Sigmoid colon (tissue), 7 donors: ENCODE measurements around the gene KAZN. TPM values are rescaled to one million over a fixed set of nuclear protein-coding genes. Genes with fewer than 3 reads are reported as not detected.

Experiments
- DNase-seq: peaks from one replicate; pipeline ENCODE4 v3.0.0-alpha.2; 2019
- H3K27ac ChIP-seq, 4 donors: fragments of 200-600 bp; sonication (generic); one replicate each; pipeline ENCODE4 v1.5.1; 2016 to 2019; ENCODE audit warnings: mild to moderate bottlenecking in 1 of 4
- H3K27me3 ChIP-seq, 3 donors: fragments of 200-600 bp; sonication (generic); one replicate each; pipeline ENCODE4 v1.5.1; 2019; ENCODE audit warnings: mild to moderate bottlenecking in 1 of 3
- H3K36me3 ChIP-seq, 4 donors: fragments of 200-600 bp; sonication (generic); one replicate each; pipeline ENCODE4 v1.5.1; 2016 to 2019
- H3K4me1 ChIP-seq, 4 donors: fragments of 200-600 bp; sonication (generic); one replicate each; pipeline ENCODE4 v1.5.1; 2017 to 2019
- H3K4me3 ChIP-seq, 4 donors: fragments of 200-600 bp; sonication (generic); one replicate each; pipeline ENCODE4 v1.5.1; 2017 to 2019; ENCODE audit warnings: mild to moderate bottlenecking in 2 of 4, moderate library complexity in 1 of 4
- H3K9me3 ChIP-seq, 4 donors: fragments of 200-600 bp in 3 of 4; sonication (generic) in 3 of 4; one replicate each; pipeline versions ENCODE4 v1.5.1 to v1.6.1; 2013 to 2019
- CTCF ChIP-seq, 4 experiments: fragments of 450-650 bp in 3 of 4; fragments of 200-600 bp in 1 of 4; IDR thresholded peaks; one replicate each; pipeline ENCODE4 v1.5.1; 2016 to 2019; ENCODE audit warnings: antibody characterized with exemption in 4 of 4, mild to moderate bottlenecking in 3 of 4, moderate library complexity in 2 of 4
- EP300 ChIP-seq, 4 donors: sonication (generic); formaldehyde crosslinking; IDR thresholded peaks; one replicate each; pipeline ENCODE4 v1.6.1; 2017; ENCODE audit warnings: antibody characterized with exemption in 4 of 4
- POLR2A ChIP-seq, 2 donors: fragments of 450-650 bp; IDR thresholded peaks; one replicate each; pipeline ENCODE4 v1.6.1; 2016; ENCODE audit warnings: antibody characterized with exemption in 2 of 2, mild to moderate bottlenecking in 2 of 2, moderate library complexity in 2 of 2
- POLR2AphosphoS5 ChIP-seq, 4 donors: sonication (generic); formaldehyde crosslinking; IDR thresholded peaks; one replicate each; pipeline ENCODE4 v1.6.1; 2017; ENCODE audit warnings: antibody characterized with exemption in 4 of 4
- WGBS, 2 donors: extraction: QIAGEN DNeasy Blood & Tissue Kit; methylation state at CpG; one replicate each; pipeline ENCODE4 v1.1.7; 2013; 5-methylcytosine and 5-hydroxymethylcytosine counted together
- intact Hi-C: fragments of 100-400 bp; cut with DNase I; formaldehyde crosslinking; loops from one replicate; pipeline ENCODE4 v1.15.1; 2023
- polyA plus RNA-seq, 3 donors: library from polyadenylated mRNA; stranded (reverse); fragments of 200-250 nt; gene quantifications; one replicate each; pipeline ENCODE4 v1.2.3, GENCODE V29; 2013
- total RNA-seq, 4 donors: library from RNA; depleted of rRNA; stranded (reverse); fragments of >200 nt; gene quantifications; one replicate each; pipeline ENCODE4 v1.1.0, GENCODE V29; 2016
- donor health status: healthy with polysubstance abuse.
- donor health status: Bipolar disorder and iron deficiency.
- donor health status: healthy.

The KAZN gene
- total and polyA plus RNA-seq, 7 donors, result 2.5 to 11.4 (median 5.6) TPM

GRCh38 chr1:15042866-15043265, 444.4 kb downstream of the KAZN start:
- Histone ChIP-seq H3K27me3 (no peaks in the 10 kb centered on the region), H3K4me1 (no peaks in the 10 kb centered on the region), H3K9me3 (no peaks in the 10 kb centered on the region), H3K27ac (no peak overlapping the region), H3K36me3 (no peaks in the 10 kb centered on the region), H3K4me3 (no peak overlapping the region)
- no peak for DNase-seq
- TF ChIP-seq POLR2A (IDR thresholded peaks at IDR 0.05) (no peak), EP300 (IDR thresholded peaks at IDR 0.05) (no peak), POLR2AphosphoS5 (IDR thresholded peaks at IDR 0.05) (no peak), CTCF (IDR thresholded peaks at IDR 0.05) (no peak)
- 82 to 90% methylated on average over 8 of the region's 8 CpGs for WGBS, 2 donors
- intact Hi-C loops, result loop anchor here (10.0 kb wide), 2 partner anchors 268 to 1378 kb away; no protein-coding TSS in a partner anchor

GRCh38 chr1:15043934-15044333, 445.4 kb downstream of the KAZN start:
- Histone ChIP-seq H3K4me3 (no peak overlapping the region), H3K36me3 (no peaks in the 10 kb centered on the region), H3K9me3 (no peaks in the 10 kb centered on the region), H3K4me1 (no peaks in the 10 kb centered on the region), H3K27ac (no peak overlapping the region), H3K27me3 (no peaks in the 10 kb centered on the region)
- no peak for DNase-seq
- TF ChIP-seq POLR2A (IDR thresholded peaks at IDR 0.05) (no peak), EP300 (IDR thresholded peaks at IDR 0.05) (no peak)
- intact Hi-C loops, result loop anchor here (10.0 kb wide), 2 partner anchors 269 to 1379 kb away; no protein-coding TSS in a partner anchor
- 94 to 95% methylated on average over 20 of the region's 20 CpGs for WGBS, 2 donors

- Histone ChIP-seq H3K4me1 (no peaks in the 10 kb centered on the region), H3K9me3 (no peaks in the 10 kb centered on the region), H3K27ac (no peak overlapping the region), H3K36me3 (no peaks in the 10 kb centered on the region), H3K4me3 (no peak overlapping the region), H3K27me3 (no peaks in the 10 kb centered on the region)
- WGBS, 2 donors, result 90 to 95% methylated on average over 7 of the region's 7 CpGs
- DNase-seq, result no peak
- intact Hi-C loops, result loop anchor here (5.0 to 10.0 kb wide), 3 partner anchors 270 to 1380 kb away; no protein-coding TSS in a partner anchor
- TF ChIP-seq POLR2AphosphoS5 (IDR thresholded peaks at IDR 0.05), result no peak
- TF ChIP-seq CTCF (IDR thresholded peaks at IDR 0.05), result no peak
- no peak for TF ChIP-seq EP300 (IDR thresholded peaks at IDR 0.05)
- no peak for TF ChIP-seq POLR2A (IDR thresholded peaks at IDR 0.05)
These were observed 446.6 kb downstream of the KAZN start for GRCh38 chr1:15045123-15045522.

- intact Hi-C loops, result loop anchor here (5.0 to 10.0 kb wide), 3 partner anchors 272 to 1382 kb away; no protein-coding TSS in a partner anchor
- Histone ChIP-seq H3K4me1 (no peaks in the 10 kb centered on the region), H3K27ac (no peak overlapping the region), H3K27me3 (no peaks in the 10 kb centered on the region), H3K4me3 (no peak overlapping the region), H3K9me3 (no peaks in the 10 kb centered on the region), H3K36me3 (no peaks in the 10 kb centered on the region)
- DNase-seq, result peak; percentile 86
- 49 to 51% methylated on average over 14 of the region's 14 CpGs for WGBS, 2 donors
- no peak for TF ChIP-seq EP300 (IDR thresholded peaks at IDR 0.05)
- no peak for TF ChIP-seq POLR2AphosphoS5 (IDR thresholded peaks at IDR 0.05)
- peak; percentile 74 to 94 (median 84) for TF ChIP-seq CTCF (IDR thresholded peaks at IDR 0.05)
These were observed 448.1 kb downstream of the KAZN start for GRCh38 chr1:15046487-15047165.

- intact Hi-C loops, result loop anchor here (5.0 to 10.0 kb wide), 3 partner anchors 272 to 1382 kb away; no protein-coding TSS in a partner anchor
- WGBS, 2 donors, result 91 to 93% methylated on average over 11 of the region's 11 CpGs
- TF ChIP-seq EP300 (IDR thresholded peaks at IDR 0.05), result no peak
- TF ChIP-seq CTCF (IDR thresholded peaks at IDR 0.05), result no peak
- no peak for TF ChIP-seq POLR2AphosphoS5 (IDR thresholded peaks at IDR 0.05)
- no peak for TF ChIP-seq POLR2A (IDR thresholded peaks at IDR 0.05)
These were observed 448.8 kb downstream of the KAZN start for GRCh38 chr1:15047237-15047636.

More at GRCh38 chr1:15047237-15047636, 448.8 kb downstream of the KAZN start:
- Histone ChIP-seq H3K27ac (no peak overlapping the region), H3K36me3 (no peaks in the 10 kb centered on the region), H3K4me3 (no peak overlapping the region), H3K4me1 (no peaks in the 10 kb centered on the region), H3K9me3 (no peaks in the 10 kb centered on the region), H3K27me3 (no peaks in the 10 kb centered on the region)
- DNase-seq, result no peak
